Neural crest cell (in vitro differentiated cells): Measurements from ENCODE around the gene CTDSPL. TPM values are rescaled to one million over a fixed set of nuclear protein-coding genes. Genes with fewer than 3 reads are reported as not detected.
A peak's percentile ranks its signal among the peaks of the same experiment; 100 is the strongest.

Experiments used
- DNase-seq: peaks from one replicate; pipeline ENCODE4 v3.0.0; 2021; ENCODE audit warnings: low read depth, mixed read lengths, low spot score
- H3K27ac Mint-ChIP-seq: one replicate; pipeline ENCODE4 v1.8.0; 2021; ENCODE audit warnings: mild to moderate bottlenecking, mixed read lengths; ENCODE audit not compliant: unreplicated experiment
- H3K27me3 Mint-ChIP-seq: 2 replicates; pipeline ENCODE4 v1.8.0; 2021; ENCODE audit warnings: low read depth, mild to moderate bottlenecking, mixed read lengths
- H3K36me3 Mint-ChIP-seq: 2 replicates; pipeline ENCODE4 v1.8.0; 2021; ENCODE audit warnings: low read depth, mild to moderate bottlenecking, mixed read lengths
- H3K4me1 Mint-ChIP-seq: 2 replicates; pipeline ENCODE4 v1.8.0; 2021; ENCODE audit warnings: mixed read lengths
- H3K4me3 Mint-ChIP-seq: one replicate; pipeline ENCODE4 v1.8.0; 2021; ENCODE audit warnings: mild to moderate bottlenecking, mixed read lengths
- H3K9me3 Mint-ChIP-seq: 2 replicates; pipeline ENCODE4 v1.8.0; 2021; ENCODE audit warnings: mixed read lengths
- total RNA-seq: library from RNA; stranded (reverse); gene quantifications from 2 replicates; pipeline ENCODE4 v1.2.1, GENCODE V29; 2021
- TF ChIP-seq, protein P1 (sequence below): fragments of 200-600 bp; sonication (generic); conservative IDR thresholded peaks from 2 replicates; pipeline ENCODE4 v1.5.0; 2021; ENCODE audit warnings: antibody characterized with exemption, mild to moderate bottlenecking

The CTDSPL gene
- total RNA-seq, 1 donor from 2014 or later = 42.2 TPM

DNA sequence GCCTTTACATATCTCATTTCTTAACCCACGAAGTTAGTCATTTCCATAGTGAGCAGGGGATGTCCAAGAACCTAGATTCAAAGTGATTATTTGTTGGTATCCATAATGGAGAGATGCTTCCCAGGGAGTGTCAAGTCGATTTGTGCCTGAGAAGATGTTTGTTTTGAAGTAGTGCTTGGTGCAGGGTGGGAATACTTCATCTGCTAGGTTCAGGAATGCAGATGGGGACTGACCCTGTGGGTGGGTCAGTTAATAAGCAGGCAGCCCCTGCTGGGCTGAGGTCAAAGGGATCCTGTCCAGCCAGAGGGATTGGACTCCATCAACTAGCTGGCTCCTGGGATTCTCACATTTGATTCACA lies 84.8 kb downstream of the CTDSPL start:
- Mint-ChIP-seq H3K36me3 (peaks cover 11% of the 10 kb centered on the region), H3K4me1 (peaks cover 20% of the 10 kb centered on the region), H3K27ac (peak overlapping the region; percentile 65), H3K4me3 (no peak overlapping the region), H3K27me3 (no peaks in the 10 kb centered on the region), H3K9me3 (no peaks in the 10 kb centered on the region)
- no peak for DNase-seq
- TF ChIP-seq, protein P1, sequence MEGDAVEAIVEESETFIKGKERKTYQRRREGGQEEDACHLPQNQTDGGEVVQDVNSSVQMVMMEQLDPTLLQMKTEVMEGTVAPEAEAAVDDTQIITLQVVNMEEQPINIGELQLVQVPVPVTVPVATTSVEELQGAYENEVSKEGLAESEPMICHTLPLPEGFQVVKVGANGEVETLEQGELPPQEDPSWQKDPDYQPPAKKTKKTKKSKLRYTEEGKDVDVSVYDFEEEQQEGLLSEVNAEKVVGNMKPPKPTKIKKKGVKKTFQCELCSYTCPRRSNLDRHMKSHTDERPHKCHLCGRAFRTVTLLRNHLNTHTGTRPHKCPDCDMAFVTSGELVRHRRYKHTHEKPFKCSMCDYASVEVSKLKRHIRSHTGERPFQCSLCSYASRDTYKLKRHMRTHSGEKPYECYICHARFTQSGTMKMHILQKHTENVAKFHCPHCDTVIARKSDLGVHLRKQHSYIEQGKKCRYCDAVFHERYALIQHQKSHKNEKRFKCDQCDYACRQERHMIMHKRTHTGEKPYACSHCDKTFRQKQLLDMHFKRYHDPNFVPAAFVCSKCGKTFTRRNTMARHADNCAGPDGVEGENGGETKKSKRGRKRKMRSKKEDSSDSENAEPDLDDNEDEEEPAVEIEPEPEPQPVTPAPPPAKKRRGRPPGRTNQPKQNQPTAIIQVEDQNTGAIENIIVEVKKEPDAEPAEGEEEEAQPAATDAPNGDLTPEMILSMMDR = no peak

DNA sequence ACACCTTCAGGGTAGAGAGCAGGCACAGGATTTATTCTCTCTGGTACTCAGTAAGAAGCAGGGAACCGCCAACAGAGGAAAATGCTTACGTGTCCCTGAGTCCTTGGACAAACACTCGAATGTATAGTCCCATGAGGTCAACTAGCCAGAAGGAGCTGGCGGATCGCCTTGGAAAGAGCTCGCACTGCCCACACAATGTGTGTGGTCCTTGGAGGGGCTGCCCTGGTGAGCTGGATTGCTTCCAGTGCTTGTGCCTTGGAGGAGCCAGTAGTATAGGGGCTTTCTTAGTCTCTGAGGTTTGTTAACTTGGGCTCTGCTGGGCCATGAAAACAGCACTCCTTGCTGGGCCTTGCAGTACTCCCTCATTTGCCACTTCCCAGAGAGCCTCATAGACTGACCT lies 88.2 kb downstream of the CTDSPL start:
- no peaks in the 10 kb centered on the region for H3K9me3 Mint-ChIP-seq
- TF ChIP-seq, protein P1 = no peak
- H3K27me3 Mint-ChIP-seq = no peaks in the 10 kb centered on the region
- H3K4me1 Mint-ChIP-seq = peaks cover 13% of the 10 kb centered on the region
- H3K36me3 Mint-ChIP-seq = peaks cover 22% of the 10 kb centered on the region
- H3K4me3 Mint-ChIP-seq = no peak overlapping the region
- DNase-seq = no peak
- peak overlapping the region; percentile 89 for H3K27ac Mint-ChIP-seq

GRCh38 chr3:37952564-37952963 lies 90.9 kb downstream of the CTDSPL start:
- H3K9me3 Mint-ChIP-seq = no peaks in the 10 kb centered on the region
- no peak overlapping the region for H3K4me3 Mint-ChIP-seq
- no peak overlapping the region for H3K27ac Mint-ChIP-seq
- peaks cover 22% of the 10 kb centered on the region for H3K36me3 Mint-ChIP-seq
- no peak for DNase-seq
- peaks cover 11% of the 10 kb centered on the region for H3K4me1 Mint-ChIP-seq
- TF ChIP-seq, protein P1 = no peak
- no peaks in the 10 kb centered on the region for H3K27me3 Mint-ChIP-seq

DNA sequence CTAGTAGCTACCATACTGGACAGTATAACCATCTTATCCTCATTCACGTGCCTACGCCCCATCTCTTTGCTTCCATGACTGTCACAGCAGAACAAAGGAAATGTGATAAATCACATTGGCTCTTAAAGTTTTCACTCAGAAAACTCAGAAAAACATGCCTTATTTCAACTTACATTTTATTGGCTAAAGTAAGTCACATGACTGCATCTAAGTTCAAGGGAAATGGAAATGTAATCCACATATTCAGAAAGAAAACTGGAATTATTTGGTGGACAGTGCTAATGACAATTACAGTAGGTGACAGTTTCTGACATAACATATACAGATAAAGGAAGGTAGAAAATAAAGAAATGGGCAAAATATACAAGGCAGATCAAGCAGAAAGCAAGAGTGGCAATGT lies 91.5 kb downstream of the CTDSPL start:
- DNase-seq = no peak
- Mint-ChIP-seq H3K4me3 (no peak overlapping the region), H3K4me1 (peaks cover 11% of the 10 kb centered on the region), H3K27ac (no peak overlapping the region), H3K27me3 (no peaks in the 10 kb centered on the region), H3K9me3 (no peaks in the 10 kb centered on the region), H3K36me3 (peaks cover 22% of the 10 kb centered on the region)
- TF ChIP-seq, protein P1 = no peak

DNA sequence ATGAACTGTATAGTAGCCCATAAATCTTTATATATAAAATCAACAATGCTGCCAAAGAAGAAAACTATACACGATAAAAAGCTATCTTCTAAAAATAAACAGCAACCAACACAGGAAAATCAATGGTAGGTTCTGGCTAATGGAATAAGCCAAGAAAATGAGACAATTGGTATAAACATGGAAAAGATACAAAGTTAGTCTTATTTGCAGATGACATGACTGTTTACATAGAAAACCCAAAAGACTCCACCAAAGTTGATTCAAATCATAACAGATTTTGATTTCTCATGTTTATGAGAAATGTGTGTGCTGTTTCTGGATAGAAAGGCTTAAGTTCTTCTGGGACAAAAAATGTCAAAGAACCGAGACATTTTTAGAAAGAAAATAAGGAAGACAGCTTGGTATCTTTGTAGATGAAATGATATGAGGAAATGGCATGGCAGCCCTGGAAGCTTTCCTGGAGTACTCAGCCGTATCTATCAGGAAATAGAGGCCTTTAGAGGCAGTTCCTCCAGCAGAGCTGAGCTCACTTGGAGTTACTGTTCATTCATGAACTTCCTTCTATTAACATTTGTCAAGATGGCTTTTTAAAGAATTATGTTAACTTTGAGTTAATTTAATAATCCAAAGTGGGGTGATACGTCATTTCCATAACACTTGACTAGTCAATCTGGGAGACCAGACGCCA lies 92.2 kb downstream of the CTDSPL start:
- DNase-seq = no peak
- Mint-ChIP-seq H3K36me3 (peaks cover 22% of the 10 kb centered on the region), H3K9me3 (no peaks in the 10 kb centered on the region), H3K4me3 (no peak overlapping the region), H3K4me1 (peaks cover 11% of the 10 kb centered on the region), H3K27me3 (no peaks in the 10 kb centered on the region), H3K27ac (no peak overlapping the region)
- TF ChIP-seq, protein P1 = no peak
